GM21447 (cell line): ENCODE measurements around the gene GNB1L.

ENCODE experiments used
- ATAC-seq: cut with Tn5 transposase; IDR thresholded peaks from one replicate; pipeline ENCODE4 v1.9.1; 2021; ENCODE audit not compliant: unreplicated experiment

Gene GNB1L

GRCh38 chr22:19765477-19766239 lies 89.0 kb downstream of the GNB1L start:
- ATAC-seq, result no peak

- no peak for ATAC-seq
Observed at GRCh38 chr22:19764636-19765476, 89.8 kb downstream of the GNB1L start.

DNA sequence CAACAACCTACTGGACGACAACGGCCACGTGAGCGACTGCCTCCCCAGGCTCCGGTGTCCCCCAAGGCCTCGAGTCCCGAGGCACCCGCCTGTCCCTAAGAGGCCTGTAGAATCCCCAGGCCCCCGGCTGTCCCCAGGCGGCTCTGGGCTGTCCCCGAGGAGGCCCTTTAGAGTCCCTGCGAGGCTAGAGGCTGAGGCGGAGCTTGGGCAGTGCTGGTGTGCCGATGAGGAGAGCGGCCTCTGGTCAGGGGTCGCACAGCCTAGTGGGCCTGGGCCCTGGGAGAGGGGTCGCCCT lies 90.4 kb downstream of the GNB1L start:
- no peak for ATAC-seq

GRCh38 chr22:19763458-19764298 lies 91.0 kb downstream of the GNB1L start:
- ATAC-seq, result no peak

DNA sequence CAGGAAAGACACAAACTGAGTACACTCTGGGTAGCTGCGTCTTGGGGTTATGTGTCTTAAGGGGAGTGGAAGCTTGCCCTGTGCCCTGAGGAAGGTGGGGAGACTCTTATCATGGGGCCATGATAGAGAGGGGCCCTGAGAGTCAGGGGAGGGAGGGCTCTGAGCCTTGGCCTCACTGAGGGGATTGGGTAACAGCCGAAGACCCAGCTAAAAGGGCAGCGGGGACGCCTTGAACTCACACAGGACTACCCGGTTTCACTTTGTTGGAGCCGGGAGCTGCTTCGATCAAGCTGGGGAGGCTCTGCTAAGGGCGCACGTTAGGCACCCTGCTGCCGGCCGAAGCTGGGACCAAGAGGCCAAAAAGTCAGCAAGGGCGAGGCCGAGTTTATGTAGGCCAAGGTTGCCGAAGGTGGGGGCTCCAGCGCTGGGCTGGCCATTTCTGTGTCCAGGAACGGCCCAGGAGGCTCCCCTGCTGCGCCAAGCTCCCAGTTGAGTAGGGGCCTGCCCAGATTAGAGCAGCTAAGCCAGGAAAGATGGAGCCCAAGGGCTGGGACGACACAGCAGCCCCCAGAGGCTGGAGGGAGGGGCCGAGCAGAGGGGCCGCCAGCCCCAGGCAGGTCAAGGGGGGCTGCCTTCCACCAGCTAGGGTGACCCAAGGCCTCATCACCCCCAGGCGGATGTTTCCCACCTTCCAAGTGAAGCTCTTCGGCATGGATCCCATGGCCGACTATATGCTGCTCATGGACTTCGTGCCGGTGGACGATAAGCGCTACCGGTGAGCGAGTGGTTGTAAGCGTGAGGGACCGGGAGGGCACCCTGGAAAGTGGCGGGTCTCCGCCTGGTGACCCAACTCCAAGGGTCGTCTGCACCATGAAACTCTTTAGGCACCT lies 91.9 kb downstream of the GNB1L start:
- no peak for ATAC-seq

DNA sequence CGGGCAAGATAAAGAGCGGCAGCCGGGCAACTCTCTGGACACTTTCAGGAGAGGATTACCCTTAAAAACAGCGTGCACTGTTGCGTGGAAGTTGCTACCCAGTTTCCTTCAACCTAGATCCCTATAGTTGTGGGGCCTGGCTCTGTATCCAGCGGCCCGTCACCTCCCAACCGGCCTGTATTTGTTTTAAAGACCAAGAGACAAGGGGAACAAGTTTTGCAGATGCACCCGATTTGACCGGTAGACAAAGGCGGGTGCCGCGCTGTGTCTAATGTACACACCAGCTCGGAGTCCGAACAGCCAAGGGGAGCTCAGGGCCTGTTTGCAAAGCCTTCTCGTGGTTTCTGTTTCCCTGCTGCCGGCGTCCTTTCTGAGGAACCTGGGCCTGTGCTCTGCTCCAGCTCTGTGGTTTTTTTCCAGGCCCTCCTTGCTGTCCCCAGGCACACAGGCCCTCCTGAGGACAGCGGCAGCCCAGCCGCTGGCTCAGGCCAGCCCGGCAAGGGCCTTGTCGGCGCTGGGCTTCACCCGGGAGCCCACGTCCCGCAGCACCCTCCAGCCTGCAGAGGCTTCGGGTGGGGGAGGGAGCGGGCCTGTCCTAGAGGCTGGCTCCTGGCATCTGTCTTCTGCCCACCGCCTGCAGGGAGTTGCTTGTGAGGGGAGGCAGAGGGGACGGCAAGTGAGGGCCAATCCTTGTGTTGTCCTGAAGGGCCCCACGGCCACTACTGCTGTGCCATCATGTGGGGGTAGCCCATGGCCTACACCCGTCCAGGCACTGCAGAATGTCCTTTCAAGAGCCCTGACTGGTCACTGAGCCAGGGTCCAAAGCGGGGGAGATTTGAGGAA lies 92.7 kb downstream of the GNB1L start:
- no peak for ATAC-seq

GRCh38 chr22:19760951-19761724 lies 93.5 kb downstream of the GNB1L start:
- no peak for ATAC-seq

- ATAC-seq, result no peak
Observed at GRCh38 chr22:19760058-19760950, 94.4 kb downstream of the GNB1L start, which contains the start of gene TBX1. Gene TBX1 (plus strand): TSS chr22:19760778. CDS start chr22:19760844, 66 bp downstream.

- ATAC-seq, result no peak
Observed at GRCh38 chr22:19759427-19760057, 95.1 kb downstream of the GNB1L start.

DNA sequence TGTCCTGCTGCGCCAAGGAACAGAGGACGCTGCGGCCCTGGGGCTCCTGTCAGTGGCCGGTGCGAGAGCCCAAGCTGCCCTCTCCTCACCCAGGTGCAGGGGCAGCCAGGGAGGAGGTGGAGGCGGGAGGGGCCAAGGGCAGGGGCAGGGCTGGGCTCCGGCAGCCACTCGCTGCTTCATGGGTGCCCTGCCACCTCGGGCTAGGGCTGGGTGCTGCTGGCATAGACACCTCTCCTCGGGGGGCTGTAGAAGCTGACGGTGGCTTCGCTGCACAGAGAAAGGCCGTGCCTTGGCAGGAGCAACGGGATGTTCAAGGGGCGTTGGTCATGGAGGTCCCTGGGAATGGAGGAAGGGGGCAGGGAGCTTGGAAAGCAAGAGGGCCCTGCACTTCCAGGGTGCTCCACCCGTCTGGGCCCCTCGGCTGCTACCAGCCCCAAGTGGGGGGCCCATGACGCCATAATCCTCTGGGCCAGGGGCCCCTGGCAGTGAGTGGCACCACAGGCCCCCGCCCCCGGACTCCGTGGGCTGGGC lies 95.7 kb downstream of the GNB1L start:
- ATAC-seq, result no peak

GRCh38 chr22:19757985-19758895 lies 96.4 kb downstream of the GNB1L start:
- no peak for ATAC-seq

DNA sequence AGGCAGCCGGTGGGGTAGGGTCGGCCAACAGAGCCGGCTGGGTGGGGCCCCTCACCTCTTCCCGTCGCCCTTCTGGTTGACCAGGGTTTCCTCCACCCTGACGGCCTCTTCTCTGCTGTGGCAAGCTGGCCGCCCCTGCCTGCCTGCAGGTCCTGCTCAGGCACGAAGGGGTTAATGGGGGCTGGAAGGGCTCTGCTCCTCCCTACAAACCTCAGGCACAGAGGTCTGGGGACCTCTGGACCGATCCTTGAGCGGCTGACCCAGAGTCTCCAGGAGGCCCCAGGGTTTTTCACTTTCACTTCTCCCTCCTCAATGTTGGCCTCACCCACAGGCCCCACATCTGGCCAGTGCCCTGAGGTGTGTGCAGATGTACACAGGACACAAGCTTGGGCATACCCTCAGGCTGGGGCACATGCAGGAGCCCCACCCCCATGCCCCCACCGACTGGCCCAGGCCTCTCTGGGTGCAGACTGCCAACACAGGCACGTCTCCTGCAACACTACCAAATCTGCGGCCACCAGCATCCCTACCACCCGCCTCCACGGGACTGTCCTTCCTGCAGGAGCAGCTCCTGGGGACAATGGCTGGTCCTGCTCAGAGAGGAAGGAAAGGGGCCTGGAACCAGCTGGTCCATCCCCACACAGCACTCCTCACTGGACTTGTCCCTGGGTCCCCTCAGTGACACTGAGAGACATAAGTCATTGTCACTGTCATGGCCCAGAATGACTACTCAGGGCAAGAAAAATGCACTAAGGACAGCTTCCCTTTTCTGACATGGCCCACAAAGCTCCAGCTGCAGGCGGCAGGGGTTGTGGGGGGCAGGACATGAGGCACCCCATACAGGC lies 97.3 kb downstream of the GNB1L start:
- no peak for ATAC-seq

- no peak for ATAC-seq
Observed at GRCh38 chr22:19756288-19757128, 98.2 kb downstream of the GNB1L start.

DNA sequence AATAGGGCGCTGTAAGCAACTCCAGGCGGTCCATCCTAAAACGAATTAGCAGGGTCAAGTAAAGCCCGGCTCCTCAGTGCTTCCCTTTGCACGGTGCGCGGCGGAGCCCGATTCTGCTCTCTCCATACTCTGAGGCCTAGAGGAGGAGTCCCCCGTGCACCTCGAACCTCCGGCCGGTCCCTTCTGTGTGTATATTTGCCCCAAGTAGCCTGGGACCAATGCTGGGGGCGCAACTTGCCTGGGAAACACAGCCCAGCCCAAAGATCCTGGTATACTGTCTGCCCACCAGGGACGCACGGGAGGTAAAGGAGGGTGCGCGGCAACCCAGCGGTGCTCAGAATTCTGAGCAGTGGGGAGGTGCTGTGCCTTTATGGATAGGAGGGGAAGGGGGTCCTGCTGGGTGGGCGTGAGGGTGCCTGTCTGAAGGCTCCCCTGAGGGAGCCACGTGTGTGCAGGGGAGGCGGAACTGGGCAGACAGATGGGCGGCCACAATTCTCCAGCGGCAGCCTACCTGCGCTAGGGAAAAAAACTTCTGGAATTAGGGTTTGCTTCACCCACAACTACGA lies 98.9 kb downstream of the GNB1L start:
- ATAC-seq, result no peak
